NCI-H524 (cell line): ENCODE results near the gene WDR4.
A peak's percentile ranks its signal among the peaks of the same experiment; 100 is the strongest.
"Not testable (repeated sequence)": the region's sequence is repeated elsewhere in the genome, so short reads cannot be mapped to it uniquely, and the experiment has no call there.

Source experiments
- DNase-seq, 2 experiments: peaks; one replicate each; lab custom pipeline; 2025; lab: John Stamatoyannopoulos, UW

WDR4 gene

DNA sequence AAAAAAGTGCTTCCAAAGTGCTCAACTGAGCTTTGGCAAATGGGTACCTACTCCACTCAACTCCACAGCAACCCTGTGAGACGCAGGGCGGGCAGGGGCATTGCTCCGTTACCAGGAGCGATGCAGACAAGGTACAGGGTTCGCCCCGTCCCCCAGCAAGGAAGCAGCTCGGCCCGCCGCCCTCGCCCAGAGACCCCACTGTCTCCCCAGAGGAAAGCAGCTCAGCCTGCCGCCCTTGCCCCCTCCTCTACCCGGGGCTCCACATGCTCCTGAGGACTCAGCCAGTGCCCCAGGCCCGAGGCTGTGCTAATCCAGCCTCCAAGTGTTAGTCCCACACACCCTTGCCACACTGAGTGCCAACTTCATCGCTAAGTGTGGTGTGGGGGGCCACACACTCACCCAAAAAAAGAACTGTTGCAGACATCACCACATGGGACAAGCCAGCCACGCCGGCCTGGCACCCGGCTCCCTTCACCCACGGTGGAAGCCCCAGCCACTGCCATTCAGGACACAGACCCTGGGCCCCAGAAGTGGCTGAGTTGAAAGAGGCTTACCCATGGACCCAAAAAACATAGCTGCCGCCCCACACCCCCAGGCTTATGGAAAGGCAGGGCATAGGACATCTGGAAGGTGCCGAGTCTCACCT, 26.3 kb downstream of the WDR4 start:
- DNase-seq, result no peak

GRCh38 chr21:42851812-42852665, 27.3 kb downstream of the WDR4 start:
- no peak for DNase-seq

- peak in 1 of 2 experiments; percentile 29 for DNase-seq
These were observed 28.4 kb downstream of the WDR4 start for GRCh38 chr21:42850866-42851391.

GRCh38 chr21:42850463-42850862, 28.9 kb downstream of the WDR4 start:
- no peak for DNase-seq

DNA sequence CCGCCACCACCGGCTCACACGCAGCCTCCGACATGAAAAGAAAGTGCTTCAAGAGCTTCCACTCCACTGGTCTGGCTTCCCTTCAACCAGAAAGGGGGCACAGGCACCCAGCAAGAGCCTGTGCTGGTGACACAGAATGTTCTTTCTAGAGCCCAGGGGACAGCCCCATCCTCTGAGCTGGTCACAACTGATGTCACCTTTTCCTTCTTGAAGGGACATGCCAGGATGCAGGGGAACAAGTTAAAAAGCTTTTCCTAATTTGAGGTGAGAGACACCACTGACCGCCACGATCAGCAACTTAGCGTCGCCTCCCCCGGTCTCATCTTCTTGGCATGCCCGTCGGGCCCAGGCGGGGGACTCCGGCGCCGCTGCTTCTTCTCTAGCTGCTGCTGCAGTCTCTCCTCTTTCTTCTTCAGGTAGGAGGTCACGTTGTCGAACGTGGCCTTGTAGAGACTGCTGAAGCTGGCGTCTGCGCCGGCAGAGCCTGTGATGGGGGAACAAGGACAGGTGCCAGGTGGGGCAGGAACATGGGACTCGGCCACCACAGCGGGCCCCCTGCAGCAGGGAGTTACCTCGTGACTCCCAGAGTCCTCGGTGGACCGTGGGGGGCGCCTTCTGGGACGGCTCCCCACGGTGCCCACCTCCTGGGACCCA, 29.5 kb downstream of the WDR4 start:
- DNase-seq, result no peak

GRCh38 chr21:42848932-42849758, 30.2 kb downstream of the WDR4 start:
- no peak for DNase-seq

DNA sequence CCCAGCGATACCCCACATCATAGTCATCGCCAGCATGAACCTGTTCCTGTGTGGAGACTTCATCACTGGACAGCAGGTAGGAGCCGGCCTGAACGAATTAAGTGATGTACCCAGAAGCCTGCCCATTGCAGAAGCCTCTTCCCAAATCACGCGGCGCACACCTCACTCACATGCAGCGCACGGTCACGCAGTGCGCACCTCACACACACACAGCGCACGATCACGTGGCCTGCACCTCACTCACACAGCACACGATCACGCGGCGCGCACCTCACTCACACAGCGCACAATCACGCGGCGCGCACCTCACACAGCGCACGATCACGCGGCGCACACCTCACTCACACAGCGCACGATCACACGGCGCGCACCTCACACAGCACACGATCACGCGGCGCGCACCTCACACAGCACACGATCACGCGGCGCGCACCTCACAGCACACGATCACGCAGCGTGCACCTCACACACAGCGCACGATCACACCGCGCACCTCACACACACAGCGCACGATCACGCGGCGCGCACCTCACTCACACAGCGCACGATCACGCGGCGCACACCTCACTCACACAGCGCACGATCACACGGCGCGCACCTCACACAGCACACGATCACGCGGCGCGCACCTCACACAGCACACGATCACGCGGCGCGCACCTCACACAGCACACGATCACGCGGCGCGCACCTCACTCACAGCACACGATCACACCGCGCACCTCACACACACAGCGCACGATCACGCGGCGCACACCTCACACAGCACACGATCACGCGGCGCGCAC, 31.0 kb downstream of the WDR4 start:
- DNase-seq, result not testable (repeated sequence)

DNA sequence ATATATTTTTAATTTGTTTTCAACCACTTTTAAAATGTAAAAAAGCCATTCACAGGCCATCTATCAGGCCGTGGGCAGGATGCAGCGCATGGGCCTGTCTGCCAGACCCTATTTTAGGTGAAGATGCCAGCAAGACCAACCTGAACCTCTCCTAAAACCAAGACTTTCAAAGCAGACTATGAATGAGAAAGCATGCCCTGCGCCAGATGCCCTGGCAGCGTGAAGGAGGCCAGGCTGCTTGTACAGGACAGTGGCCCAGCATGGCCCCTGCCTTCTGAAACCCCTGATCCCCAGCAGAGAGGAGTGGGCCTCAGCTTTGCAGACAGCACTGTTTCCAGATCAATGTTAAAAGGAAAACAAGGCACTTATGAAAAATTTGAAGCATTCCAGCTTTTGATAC, 31.6 kb downstream of the WDR4 start:
- no peak for DNase-seq

GRCh38 chr21:42847051-42847707, 32.2 kb downstream of the WDR4 start:
- DNase-seq, result no peak

GRCh38 chr21:42846221-42846620, 33.1 kb downstream of the WDR4 start:
- DNase-seq, result no peak

DNA sequence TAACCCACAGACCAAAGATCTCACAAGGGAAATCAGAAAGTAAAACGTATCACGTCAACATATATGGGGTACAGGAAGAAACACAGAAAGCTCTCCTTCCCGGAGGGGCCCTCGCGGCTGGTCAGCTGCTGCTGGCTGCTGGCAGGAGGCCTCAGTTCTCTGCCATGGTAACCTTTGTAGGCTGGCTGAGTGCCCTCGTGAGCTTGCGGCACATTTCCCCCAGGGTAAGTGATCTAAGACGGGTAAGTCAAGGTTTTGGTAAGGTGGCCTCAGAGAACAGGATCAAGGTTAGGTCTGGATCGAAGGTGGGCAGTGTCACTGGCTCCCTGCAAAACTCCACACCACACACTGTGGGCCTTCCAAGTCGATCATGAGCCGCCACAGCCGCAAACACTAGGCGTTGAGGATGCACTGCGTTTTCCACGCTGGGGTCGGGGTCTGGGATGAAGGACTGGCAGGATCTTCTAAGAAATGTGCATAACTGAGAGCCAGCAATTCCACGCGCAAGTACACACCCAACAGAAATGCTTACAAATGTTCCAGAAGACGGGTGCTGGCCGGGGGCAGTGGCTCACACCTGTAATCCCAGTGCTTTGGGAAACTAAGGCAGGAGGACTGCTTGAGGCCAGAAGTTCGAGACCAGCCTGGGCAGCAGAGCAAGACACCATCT, 33.9 kb downstream of the WDR4 start:
- no peak for DNase-seq

DNA sequence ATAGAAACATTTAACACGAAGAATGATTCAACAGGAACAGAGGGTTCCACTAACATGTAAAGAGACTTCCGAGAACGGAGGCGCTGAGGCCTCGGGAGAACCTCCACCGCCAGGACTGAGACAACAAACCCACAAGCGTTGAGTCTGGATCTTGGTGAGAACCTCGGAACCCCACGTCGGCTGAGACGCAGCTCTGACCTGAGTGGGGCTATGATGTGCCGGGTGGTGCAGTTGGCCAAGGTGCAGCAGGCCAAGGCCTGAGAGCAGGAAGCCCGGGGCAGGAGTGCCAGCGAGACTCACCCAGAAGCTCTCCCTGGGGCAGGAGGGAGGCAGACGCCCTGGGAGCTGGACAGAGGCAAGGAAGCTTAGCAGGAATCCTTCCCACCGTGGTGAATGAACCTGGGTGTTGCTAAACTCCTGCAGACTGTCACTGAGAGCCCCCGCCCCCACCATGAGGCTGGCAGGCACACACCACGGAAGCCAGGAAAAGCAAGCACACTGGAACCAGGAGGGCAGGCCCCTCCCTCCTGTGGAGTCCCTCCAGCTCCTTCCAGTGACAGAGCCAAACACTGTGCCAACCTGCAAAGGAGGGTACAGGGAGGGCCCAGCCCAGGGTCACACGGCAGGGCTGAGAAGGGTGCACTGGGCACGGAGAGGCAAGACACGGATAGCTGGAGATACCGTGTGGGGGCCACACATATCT, 34.8 kb downstream of the WDR4 start:
- DNase-seq, result no peak

GRCh38 chr21:42843056-42843455, 36.3 kb downstream of the WDR4 start:
- DNase-seq, result no peak

GRCh38 chr21:42841916-42842655, 37.3 kb downstream of the WDR4 start:
- DNase-seq, result not testable (repeated sequence)

- DNase-seq, result no peak
These were observed 38.0 kb downstream of the WDR4 start for GRCh38 chr21:42841156-42841915.

DNA sequence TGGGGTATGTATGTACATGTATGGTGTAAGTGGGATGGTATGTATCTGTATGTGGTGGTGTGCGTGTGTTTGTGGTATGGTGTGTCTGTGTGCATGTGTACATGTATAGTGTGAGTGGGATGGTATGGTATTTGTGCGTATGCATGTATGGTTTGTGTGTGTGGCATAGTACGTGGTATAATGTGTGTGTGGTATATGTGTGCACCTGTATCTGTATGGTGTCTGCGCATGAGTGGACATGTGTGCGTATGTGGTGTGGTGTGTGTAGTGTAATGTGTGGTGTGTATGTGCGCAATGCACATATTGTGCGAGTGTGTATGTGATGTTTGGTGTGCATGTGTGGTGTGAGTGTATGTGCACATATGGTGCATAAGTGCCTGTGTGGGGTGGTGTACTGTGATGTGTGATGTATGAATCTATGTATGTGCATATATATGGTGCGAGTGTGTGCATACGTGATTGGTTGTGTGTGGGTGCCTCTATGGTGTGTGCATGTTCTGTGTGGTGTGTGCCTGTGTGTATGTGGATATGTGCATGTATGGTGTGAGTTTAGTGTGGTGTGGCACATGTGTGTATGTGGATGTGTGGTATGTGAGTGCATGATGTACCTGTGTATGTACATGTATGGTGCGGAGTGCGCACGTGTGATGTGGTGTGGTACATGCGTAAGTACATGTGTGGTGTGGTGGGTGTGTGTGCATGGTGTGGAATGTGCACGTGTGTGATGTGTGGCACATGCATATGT, 38.8 kb downstream of the WDR4 start:
- no peak for DNase-seq
